OCI-LY7 (cell line): ENCODE data around the gene TPD52L2.

ENCODE experiments used
- CTCF ChIP-seq: fragments of 200-600 bp; sonication (generic); conservative IDR thresholded peaks from 2 replicates; pipeline ENCODE4 v1.5.1; 2014; ENCODE audit warnings: mild to moderate bottlenecking, antibody characterized with exemption, low read length, moderate library complexity, mixed read lengths
- EZH2phosphoT487 ChIP-seq: fragments of 200-600 bp; sonication (generic); IDR thresholded peaks from 2 replicates; pipeline ENCODE4 v1.6.1; 2018; ENCODE audit warnings: low read depth, borderline replicate concordance, mild to moderate bottlenecking, mixed run types, antibody characterized with exemption, low read length, moderate library complexity, mixed read lengths

DNA sequence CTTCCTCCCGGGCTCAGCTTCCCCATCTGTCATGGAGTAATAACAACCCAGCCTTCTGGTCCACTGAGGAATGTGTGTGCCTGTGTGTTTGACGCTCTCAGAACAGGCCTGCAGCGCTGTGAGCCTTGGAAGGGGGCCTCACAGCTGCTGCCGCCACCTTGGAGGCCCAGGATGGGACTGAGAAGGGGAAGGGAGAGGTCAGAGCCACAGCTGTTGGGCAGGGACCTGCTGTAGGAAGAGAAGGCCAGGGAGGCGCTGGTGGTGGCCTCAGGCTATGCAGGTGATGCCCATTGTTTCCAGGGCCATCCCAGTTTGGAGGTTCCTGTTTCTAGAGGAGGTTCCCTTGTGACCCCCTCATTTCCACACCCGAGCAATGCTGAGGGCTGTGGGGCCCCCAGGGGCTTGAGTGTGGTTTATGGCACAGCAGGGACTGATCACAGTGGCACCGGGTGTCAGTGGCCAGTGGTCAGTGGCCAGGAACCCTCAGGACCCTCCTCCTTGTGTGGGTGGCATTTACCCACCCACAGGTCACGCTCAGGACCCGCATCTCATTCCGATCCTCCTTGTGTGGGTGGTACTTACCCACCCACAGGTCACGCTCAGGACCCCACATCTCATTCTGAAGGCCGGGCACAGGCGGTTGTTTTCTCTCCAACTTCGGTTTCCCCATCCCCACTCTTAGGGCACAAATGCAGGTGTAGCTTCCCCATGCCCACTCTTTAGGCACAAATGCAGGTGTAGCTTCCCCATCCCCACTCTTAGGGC is 14.0 kb downstream of the TPD52L2 start:
- TF ChIP-seq CTCF: no peak
- no peak for TF ChIP-seq EZH2phosphoT487
